ENCODE results near the gene LRRC18.

Gene LRRC18

GRCh38 chr10:48940958-48941357 is 1.3 kb upstream of the LRRC18 start:
- peak; percentile 75 for DNase-seq (ENCODE audit: low read depth)
- no peak for TF ChIP-seq CTCF (conservative IDR thresholded peaks at IDR 0.05; ENCODE audit: low read depth, low read length)
- no peak overlapping the region for H3K4me3 ChIP-seq (ENCODE audit: low read depth, low read length)

DNA sequence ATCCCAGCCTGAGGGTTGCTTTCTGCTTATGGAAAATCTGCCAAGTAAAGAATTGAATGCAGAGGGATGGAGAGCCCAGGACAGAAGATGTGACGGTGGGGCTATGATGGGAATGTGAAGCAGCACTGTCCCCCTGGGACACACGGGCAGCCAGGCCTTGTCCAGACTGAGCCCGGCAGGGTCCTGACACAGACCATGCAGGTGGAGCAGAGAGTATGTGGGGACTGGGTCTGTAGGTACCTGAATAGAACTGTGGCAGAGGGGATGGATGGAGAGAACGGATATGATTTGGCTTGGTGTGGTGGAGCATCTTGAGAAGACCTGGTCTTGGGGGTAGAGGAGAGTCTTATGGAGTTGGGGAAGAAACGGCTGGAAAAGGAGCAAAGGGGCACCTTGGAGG is 732 bp upstream of the LRRC18 start:
- DNase-seq (ENCODE audit: low read depth), result no peak
- no peak overlapping the region for H3K4me3 ChIP-seq (ENCODE audit: low read depth, low read length)
- no peak for TF ChIP-seq CTCF (conservative IDR thresholded peaks at IDR 0.05; ENCODE audit: low read depth, low read length)

GRCh38 chr10:48938990-48939536 is 577 bp downstream of the LRRC18 start:
- DNase-seq (ENCODE audit: low read depth), result no peak
- no peak overlapping the region for H3K4me3 ChIP-seq (ENCODE audit: low read depth, low read length)
- TF ChIP-seq CTCF (conservative IDR thresholded peaks at IDR 0.05; ENCODE audit: low read depth, low read length), result no peak

GRCh38 chr10:48938281-48938680 is 1.4 kb downstream of the LRRC18 start:
- no peak overlapping the region for H3K4me3 ChIP-seq (ENCODE audit: low read depth, low read length)
- no peak for DNase-seq (ENCODE audit: low read depth)
- no peak for TF ChIP-seq CTCF (conservative IDR thresholded peaks at IDR 0.05; ENCODE audit: low read depth, low read length)

DNA sequence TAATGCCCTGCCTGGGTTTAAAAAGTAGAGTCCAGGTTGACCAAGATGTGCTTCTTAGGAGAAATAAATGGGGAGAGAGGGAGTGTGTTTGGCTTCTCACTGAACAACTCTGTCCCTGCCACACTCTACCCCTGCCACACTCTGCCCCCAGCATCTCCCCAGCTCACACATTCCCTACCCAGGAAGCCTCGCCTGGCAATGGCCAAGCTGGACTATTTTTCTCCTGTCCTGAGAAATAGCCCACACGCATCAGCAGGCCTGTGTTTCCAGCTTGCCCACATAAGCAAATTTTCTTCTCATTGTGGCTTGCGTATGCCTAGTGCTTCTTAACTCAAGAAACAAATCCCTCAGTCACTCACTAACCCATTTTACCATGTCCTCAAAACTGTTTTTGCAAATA is 1.8 kb downstream of the LRRC18 start:
- H3K4me3 ChIP-seq (ENCODE audit: low read depth, low read length), result no peak overlapping the region
- no peak for DNase-seq (ENCODE audit: low read depth)
- TF ChIP-seq CTCF (conservative IDR thresholded peaks at IDR 0.05; ENCODE audit: low read depth, low read length), result no peak

DNA sequence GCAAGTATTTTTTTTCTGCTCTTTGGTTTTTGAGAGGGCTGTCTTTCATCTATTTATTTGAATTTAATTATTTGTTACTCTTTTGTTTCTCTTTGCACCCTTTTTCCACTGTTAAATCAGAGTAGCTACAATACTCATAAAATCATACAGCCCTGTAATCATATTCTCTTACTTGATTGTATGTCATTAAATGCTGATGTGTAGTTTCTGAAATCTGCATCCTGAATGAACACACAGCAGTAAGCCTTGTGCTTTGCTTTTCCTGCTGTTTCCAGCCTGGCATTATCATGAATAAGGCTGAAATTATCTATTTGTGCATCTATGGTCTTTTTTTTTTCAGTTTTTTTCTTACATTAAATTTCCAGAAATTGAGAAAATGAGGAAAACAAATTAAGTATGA is 4.1 kb downstream of the LRRC18 start:
- no peak for DNase-seq (ENCODE audit: low read depth)
- H3K4me3 ChIP-seq (ENCODE audit: low read depth, low read length), result no peak overlapping the region
- no peak for TF ChIP-seq CTCF (conservative IDR thresholded peaks at IDR 0.05; ENCODE audit: low read depth, low read length)

DNA sequence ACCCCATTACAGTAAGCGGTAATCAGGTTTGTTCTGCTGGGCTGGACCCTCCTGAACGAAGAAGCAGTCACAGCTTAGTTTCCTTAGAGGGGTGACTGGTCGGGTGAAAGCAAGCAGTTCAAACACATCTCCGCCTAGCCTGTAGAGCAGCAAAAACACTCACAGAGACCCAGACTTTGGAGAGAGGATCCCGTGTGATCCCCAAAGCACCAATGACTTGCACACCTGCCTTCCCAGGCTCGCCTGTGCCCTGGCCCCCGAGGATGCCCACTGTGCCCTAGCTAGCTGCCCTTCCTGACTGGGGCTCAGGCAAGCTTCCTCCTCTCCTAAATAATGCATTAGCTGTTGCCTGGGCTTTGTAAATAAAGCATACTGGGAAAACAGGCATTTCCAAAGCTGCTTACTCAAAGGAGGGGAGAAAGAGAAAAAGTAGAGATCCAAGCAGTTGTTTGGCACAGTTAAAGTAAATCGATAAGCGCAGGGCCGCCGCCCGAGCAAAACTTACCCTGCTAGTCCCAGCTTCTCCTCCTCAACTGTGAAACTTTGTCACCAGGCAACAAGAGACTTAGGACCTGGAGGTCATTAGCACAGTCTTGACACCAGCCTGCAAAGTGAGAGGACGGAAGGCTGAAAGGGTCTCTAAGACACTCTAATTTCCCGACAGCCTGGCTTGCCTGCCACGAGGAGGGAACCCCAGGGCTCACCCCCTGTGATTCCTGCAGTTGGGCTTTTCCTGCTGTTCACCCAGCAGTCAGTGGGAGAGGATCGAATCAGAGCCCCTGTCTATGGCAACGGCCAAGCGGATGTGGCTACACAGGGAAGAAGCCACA is 4.8 kb downstream of the LRRC18 start:
- no peak for TF ChIP-seq CTCF (conservative IDR thresholded peaks at IDR 0.05; ENCODE audit: low read depth, low read length)
- H3K4me3 ChIP-seq (ENCODE audit: low read depth, low read length), result no peak overlapping the region
- DNase-seq (ENCODE audit: low read depth), result peak; percentile 5

All from choroid plexus epithelial cell (primary cell).